Amygdala (tissue), 56 donors: ENCODE measurements around the gene RHEB.
A peak's percentile ranks its signal among the peaks of the same experiment; 100 is the strongest.
"Not testable (repeated sequence)": the region's sequence is repeated elsewhere in the genome, so short reads cannot be mapped to it uniquely, and the experiment has no call there.

Experiments used
- DNase-seq, 56 donors: peaks; one replicate each; lab custom pipeline; 2025; lab: John Stamatoyannopoulos, UW

The RHEB gene

DNA sequence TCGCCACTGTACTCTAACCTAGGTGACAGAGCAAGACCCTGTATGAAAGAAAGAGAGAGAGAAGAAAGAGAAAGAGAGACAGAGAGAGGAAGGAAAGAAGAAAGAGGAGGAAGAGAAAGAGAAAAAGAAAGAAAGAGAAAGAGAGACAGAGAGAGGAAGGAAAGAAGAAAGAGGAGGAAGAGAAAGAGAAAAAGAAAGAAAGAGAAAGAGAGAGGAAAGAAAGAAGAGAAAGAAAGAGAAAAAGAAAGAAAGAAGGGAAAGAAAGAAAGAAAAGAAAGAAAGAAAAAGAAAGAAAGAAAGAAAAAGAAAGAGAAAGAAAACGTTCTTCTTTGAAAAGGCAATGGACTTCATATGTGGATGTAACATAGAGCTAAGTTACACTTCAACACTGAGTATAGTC, 16.5 kb upstream of the RHEB start:
- DNase-seq: not testable (repeated sequence)

DNA sequence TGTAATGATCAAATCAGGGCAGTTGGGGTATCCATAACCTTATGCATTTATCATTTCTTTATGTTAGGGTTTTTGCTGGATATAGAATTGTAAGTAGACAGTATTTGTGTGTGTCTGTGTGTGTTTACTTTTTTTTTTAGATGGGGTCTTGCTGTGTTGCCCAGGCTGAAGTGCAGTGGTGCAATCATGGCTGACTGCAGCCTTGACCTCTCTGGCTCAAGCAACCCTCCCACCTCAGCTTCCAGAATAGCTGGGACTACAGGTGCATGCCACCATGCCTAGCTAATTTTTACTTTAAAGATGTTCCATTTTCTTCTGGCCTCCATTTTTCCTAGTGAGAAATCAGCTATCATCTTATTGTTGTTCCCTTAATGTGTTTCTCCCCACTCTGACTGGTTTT, 10.1 kb upstream of the RHEB start:
- no peak for DNase-seq

DNA sequence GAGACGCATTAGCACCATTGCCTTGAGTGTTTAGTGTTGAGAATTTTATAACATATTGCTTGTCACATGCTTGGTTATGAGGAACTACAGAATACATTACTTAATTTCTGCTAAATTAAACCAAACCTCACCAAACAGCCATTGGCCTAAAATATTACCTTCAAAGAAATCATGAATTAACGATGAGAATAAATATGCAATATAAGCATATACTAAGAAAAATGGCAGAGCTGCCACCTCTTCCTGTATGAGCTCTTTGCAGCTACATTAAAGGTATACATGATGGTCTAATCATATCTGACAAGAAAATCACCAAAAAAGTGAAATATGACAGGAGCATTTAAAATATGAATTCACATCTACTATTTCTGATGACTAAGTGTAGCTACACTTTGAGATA, 5.2 kb upstream of the RHEB start:
- DNase-seq: no peak

DNA sequence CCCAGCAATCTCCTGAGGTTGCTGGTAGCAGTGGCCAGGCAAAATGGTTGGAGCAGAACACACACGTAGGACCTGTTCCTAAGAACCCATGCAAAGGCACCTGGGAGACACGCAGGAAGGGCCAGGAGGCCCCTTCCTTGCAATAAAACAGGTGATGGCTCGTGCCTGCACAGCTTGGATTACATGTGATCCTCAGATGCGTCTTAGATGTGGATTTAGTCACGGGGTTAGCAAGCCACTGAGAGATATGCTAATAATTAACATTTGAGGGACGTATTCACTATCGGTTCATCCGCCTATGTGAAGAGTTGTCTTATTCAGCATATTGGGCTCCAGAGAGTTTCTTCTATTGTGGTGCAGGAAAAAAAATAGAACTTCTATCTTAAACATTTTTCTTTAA, 4.6 kb upstream of the RHEB start:
- DNase-seq: no peak

DNA sequence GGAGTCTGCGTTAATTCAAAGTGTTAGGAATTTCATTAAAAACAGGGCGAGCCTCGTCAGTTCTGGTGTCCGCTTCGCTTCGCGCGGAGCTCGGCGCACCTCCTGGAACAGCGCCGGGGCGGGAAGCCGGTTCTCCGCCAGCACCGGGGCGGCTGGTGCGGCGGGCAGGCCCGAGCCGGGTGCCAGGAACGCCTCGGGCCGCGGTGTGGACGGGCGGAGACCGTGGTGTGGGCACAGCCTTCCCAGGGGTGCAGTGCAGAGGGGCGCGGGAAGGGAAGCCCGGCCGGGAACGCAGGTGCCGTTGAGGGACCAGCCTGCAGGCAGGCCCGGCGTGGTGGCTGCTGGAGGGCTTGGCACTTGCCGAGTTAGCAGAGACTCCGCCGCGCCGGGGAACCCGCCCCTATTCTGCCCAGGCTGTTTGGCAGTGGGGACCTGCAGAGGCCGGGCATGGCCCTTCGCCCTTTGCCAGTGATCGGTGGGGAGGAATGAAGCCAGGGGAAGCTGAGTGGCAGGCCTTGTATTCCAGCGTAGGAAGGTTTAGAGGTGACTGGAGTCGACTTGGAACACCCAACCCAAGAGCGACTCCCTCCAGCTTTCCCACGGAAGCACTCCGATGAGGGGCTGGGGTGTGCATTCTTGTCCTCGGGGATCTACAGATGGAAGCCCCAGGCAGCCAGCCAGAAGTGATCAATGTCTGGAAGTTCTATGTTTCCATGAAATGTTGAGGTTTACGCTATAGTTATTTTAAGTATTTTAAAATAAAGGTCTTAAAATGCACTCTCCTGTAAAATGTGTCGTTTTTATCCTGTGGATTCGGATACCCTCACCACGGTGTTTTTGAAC, 945 bp upstream of the RHEB start:
- peak in 32 of 56 donors; percentile 19 to 68 (median 44) for DNase-seq

DNA sequence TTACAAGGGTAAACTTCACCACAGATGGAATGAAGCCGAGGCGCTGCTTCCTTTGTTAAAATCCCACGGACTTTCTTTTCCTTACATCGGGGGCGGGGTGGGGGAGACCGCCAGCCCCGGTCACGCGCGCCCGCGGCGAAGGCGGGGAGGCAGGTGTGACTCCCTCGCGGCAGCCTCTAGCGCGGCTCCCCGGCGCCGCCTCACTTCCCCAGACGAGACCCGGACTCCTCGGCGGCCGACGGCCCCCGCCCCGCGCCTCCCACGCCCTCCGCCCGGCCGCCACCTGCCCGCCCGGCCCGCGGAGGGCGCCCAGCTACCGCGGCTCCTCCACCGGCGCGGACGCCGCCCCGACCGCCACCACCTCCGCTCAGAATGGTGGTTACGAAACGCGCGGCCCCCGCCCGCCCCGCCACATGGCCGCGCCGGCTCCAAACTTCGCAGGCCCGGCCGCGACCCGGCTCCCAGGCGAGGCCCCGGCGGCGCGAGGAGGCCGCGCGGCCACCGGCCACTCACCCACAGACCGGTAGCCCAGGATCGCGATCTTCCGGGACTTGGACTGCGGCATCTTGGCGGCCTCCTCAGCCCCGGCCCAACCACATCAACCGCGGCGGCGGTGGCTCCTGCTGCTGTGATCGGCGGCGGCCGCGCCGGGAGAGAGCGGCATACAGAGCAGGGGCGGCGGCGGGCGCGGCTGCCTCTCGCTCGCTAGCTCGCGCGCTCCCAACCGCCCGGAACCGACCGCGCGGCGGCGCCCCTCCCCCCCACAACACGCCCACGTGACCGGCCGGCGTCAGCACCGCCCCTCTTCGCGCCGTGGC, 539 bp downstream of the RHEB start:
- peak in 17 of 56 donors; percentile 20 to 67 (median 39) for DNase-seq

DNA sequence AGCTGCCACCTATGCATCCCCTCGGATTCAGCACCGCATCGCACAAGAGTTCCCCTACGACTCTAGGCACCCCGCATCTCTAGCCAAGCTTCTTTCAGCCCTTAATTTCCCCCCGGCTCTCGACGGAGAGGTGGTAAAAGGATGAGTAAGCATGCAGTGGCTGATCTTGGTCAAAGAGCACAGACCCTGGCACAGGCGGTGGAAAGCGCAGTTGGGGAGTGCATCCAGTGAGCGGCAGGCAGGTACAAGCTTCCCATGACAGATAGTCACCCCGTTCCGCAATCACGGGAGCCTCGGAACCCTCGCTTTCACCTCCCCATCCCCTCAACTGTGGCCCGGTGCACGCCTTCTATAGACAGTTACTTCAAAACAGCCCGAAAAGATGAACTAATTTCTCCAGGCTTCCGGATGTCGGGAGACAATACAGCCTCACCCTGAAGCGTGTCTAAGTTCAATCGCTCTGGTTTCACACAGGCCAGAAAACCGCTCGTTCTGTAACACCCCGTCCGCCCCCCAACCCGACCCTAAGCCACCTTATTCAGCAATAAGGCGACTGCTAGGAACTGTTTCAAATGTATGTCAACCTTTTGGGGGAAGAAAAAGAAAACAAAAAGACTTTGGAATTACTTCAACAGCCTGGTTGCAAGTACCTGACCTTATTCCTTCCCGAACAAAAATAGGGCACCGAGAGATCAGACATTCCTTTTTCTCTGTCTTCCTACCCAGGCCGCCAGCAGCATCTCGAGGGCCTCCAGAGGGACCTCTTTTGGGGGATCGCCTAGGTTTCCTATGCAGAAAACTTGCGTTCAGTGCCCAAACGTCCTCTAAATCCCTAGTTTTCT, 1.4 kb downstream of the RHEB start:
- DNase-seq: peak in 13 of 56 donors; percentile 8 to 51 (median 25)

DNA sequence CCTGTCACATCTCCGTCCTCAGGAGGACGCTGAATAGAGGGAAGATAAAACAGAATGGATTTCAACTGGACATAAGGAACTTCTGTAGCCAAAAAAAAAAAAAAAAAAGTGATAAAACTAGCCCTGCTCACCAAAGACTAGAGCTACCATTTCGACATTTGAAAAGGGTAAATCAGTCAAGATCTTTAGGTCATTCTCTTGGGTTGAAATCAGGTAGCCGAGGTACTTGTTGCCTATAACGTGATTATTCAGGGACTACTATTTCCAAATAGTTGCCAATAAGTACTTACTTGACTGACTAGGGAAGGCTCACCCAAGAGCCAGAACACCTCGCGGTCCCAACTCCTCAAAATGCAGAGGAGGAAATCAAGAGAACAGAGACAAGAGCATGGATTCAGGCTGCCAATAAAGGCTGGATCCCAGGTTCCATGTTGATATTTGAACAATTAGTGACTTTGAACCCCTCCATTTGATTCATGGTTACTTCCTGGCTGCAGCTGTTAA, 2.0 kb downstream of the RHEB start:
- DNase-seq: no peak

DNA sequence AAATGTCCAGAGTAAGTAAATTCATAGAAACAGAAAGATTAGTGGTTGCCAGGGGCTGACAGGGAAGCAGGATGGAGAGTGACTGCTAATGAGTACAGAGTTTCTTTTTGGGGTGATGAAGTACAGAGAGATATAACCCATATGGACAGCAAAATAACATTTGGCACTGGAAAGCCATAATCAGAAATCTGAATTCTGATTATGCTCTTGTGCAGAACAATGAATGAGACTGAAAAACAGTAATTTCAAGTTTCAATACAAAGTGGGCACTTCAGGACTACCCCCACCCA, 4.5 kb downstream of the RHEB start:
- DNase-seq: no peak

DNA sequence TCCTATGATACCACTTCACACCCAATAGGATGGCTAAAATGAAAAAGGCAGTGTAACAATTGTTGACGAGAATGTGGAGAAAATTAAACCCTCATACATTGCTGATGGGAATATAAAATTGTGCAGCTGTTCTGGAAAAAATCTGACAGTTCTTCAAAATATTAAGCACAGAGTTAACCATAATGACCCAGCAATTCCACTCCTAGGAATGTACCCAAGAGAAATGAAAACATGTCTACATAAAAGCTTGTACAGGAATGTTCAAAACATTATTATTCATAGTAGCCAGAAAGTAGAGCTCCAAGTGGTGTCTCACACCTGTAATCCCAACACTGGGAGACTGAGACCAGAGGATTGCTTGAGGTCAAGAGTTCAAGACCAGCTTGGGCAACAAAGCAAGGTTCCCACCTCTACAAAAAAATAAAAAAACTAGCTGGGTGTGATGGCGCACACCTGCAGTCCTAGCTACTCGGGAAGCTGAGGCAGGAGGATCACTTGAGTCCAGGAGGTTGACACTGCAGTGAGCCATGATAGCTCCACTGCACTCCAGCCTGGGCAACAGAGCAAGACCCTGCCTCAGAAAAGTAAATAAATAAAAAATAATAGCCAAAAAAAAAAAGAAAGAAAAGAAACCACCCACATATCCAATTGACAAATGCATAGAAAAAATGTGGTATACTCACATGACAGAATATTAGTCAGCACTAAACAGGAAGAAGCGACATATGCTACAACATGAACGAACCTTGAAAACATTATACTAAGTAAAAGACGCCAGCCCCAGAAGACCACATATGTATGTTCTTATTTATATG, 5.0 kb downstream of the RHEB start:
- DNase-seq: no peak

DNA sequence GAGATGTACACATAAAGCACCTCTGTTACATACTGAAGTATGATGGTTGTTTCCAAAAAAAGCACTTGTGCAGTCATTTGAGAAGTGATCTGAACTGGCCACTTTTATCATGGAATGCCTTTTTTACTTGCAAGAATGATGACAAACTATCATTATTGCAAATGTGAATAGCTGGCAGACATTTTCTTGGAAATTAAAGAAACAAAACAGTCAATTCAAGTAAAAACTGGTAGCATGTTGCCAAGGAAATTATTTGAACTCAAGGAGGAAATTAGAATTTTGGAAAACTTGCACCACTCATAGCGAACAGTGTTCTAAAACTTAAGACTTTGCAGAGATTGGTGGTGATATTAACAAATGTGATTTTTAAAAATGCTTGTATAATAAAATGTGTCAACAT, 6.6 kb downstream of the RHEB start:
- DNase-seq: no peak

DNA sequence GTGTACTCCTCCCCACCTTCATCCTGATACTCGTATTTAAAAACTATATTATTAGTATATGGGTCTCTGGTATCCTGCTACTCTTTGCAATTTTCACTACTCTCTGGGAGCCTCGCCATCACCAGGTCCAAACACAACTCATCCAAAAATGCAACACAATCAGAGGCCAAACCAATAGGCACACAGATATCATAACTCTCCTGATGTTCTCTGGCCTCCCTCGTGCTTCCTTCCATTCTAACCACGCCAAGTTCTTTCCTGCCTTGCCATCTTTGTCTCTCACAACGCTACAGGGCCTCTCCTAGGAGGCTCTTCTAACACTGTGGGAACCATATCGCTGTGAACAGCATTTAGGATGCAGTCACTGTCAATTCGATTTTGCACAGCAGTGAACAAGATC, 7.3 kb downstream of the RHEB start:
- no peak for DNase-seq

DNA sequence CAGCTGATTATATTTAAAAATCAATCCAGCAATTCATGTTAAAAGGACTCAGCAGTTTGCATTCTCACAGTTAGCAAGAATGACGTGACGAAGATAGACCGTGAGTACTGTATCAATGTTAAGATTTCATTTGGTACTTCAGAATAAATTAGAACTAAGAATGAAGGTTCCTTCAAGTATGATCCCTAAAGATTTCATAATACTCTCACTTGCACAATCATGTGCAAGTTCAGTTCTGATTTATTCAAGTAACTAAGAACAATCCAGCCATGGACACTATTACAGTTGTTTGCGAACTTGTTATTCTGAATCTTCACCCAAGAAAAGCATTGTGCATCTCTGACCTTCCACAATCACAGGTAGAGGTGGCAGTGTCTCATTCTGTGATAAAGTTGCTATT, 7.7 kb downstream of the RHEB start:
- DNase-seq: no peak

DNA sequence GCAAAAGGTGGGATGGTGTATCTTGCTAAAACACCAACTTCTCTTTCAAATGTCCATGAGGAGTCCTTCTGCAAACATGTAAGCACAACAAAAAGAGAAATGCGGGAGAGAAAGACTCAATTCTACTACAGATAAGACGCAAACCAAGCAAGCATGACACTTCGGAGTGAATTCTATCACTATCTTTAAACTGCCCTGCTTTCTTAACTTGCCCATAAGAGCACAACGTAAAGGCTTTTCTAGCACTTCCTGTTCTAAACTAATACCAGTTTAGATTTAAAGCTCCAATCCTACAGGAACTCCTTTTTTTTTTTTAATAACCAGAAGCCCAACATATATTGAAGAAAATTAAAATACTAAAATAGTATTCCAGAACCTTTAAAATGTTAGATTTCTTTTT, 8.4 kb downstream of the RHEB start:
- no peak for DNase-seq

DNA sequence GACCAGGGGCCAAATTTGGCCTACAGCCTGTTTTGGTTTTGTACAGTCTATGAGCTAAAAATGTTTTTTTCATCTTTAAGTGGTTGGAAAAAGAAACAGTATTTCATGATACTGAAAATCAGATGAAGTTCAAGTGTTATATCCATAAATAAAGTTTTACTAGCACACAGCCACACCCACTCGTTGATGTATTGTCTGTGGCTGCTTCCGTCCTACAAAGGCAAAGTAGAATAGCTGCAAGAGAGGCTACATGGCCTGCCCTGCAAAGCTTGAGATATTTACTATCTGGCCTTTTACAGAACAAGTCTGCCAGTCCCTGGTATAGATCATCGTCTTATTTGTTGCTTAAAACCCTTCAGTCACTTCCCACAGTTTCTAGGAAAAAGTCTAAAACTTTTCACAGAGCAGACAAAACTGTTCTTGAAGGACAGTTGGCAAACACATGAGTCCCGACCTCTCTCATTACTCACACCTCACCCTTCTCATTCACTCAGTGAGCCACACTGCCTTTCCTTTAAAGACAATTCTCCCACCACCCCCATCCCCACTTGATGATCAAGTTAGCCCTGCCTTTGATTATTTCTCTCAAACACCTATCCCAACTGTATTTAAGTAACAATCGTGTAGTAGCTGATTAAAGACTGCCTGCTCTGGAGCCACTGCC, 9.9 kb downstream of the RHEB start:
- no peak for DNase-seq

DNA sequence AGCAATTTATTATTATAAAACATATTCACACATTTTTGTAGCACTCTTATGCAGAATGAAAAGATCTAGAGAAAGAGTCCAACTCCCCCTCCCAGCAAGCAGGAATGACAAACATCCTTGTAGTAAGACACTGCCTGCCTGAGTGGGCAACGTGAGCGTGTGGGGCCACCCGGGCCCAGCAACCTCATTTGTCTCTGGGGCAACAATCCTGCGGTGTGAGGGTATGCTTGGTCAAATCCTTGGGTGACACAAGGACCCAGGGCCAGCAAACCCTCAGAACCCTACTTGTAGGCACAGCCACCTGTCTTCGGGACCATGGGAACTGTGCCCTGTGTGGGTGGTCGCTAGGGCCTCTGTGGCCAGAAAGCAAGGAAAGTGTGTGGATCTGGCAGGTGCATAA, 10.7 kb downstream of the RHEB start:
- DNase-seq: no peak

DNA sequence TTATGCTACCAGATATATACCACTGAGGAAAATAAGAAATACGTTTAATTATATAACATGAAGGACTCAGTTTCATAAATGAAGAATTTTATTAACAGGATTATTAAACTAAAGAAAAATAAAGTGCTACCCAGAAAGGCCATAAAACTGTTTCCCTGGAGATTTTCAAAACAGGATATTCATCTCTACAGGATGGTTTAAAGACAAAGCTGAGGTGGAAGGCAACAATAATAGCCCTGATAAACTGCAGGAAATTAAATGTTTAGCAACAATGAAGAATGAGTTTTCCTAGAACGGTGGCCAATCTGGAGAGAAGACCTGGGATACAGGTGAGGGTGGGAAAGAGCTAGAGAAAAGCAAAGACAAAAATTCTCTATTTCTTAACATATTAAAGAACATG, 11.9 kb downstream of the RHEB start:
- no peak for DNase-seq

DNA sequence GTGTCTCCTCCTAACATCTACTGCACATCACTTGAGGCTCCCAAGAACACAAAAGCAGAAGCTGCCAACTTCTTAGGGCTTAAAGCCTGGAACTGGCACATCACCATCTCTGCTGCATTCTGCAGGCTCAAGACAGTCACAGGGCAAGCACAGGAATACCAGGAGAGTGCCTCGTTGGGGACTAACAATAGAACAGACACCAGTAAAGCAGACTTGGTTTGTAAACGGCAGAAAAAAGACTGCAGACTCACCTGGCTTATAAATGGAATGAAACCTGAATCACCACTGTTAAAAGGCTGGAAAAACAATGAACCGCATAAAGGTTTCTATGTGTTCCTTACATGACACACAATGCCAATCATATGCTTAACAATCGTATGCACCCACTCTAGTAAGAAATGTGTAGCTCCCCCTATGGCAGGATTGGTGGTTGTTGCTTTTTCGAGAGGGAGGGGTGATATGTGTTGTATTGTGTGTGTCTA, 12.8 kb downstream of the RHEB start:
- DNase-seq: peak in 7 of 56 donors; percentile 7 to 45 (median 35)

DNA sequence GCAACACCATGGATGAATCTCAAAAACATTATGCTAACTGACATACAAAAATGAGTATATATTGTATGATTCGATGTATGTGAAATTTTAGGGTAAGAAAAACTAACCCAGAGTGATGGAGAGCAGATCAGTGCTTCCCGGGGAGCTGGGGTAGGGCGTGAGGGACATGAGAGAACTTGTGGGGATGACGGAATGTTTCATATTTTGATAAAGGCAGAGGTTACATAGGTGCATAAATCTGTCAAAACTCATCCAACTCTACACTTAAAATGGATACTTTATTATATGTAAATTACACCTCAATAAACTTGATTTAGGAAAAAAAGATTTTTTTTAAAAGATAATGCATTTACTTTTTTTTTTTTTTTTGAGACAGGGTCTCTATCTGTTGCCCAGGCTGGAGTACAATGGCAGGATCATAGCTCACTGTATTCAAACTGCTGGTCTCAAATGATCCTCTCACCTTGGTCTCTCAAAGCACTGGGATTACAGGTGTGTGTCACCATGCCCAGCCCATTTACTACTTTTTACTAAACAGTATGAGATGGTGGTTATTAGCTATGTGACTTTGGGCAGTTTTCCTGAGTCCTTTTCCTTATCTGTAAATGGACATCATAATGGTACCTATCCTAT, 13.7 kb downstream of the RHEB start:
- DNase-seq: no peak
